ENCODE results near the gene CCL13. TPM values are rescaled to one million over a fixed set of nuclear protein-coding genes. Genes with fewer than 3 reads are reported as not detected.

CCL13 gene
- polyA plus RNA-seq, 2 of the 4 experiments (the other 2 are of a cell fraction), result not detected

- TF ChIP-seq ATOH8 (CRISPR knock-in tag; IDR thresholded peaks at IDR 0.05; ENCODE audit: low read depth), result no peak
- no peak for TF ChIP-seq KDM5A (IDR thresholded peaks at IDR 0.05)
Observed at GRCh38 chr17:34307110-34307509, 49.2 kb upstream of the CCL13 start (continued).

DNA sequence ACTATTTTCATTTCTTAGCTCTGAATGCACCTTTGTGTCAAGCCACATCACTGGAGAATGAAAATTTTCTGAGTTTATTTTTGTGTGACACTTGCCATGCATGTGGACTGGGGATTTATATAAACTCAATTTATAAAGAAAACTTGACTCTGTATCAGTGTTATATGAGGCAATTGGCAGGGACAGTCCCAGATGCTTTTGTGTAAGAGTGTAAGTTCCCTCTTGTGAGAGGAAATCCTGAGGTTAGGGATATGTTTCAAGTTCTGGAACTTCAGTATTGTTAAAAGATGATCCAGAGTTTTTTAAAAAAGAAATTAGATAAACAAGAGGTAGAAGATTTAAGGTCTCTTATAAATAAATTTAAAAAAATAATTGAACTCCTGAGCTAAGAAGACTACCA lies 47.9 kb upstream of the CCL13 start:
- Histone ChIP-seq H3K4me3 (no peak overlapping the region), H3K27ac (no peak overlapping the region), H3K4me1 (peaks cover 4% of the 10 kb centered on the region; the same call in 1 of the 3 replicates), H3K9me3 (no peaks in the 10 kb centered on the region), H3K4me2 (no peak overlapping the region)
- FAIRE-seq, result no peak
- TF ChIP-seq ZC3H11A (IDR thresholded peaks at IDR 0.05) (no peak), RAD21 (conservative IDR thresholded peaks at IDR 0.05 in 1 of 2, IDR thresholded peaks at IDR 0.05 in 1 of 2) (no peak), SMC3 (IDR thresholded peaks at IDR 0.05) (no peak), PHF8 (IDR thresholded peaks at IDR 0.05; ENCODE audit: borderline replicate concordance, low read depth) (no peak), POLR2A (IDR thresholded peaks at IDR 0.05; ENCODE audit: low read length) (no peak), JUN (IDR thresholded peaks at IDR 0.05) (no peak)
- TF ChIP-seq, protein P1, sequence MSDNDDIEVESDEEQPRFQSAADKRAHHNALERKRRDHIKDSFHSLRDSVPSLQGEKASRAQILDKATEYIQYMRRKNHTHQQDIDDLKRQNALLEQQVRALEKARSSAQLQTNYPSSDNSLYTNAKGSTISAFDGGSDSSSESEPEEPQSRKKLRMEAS (IDR thresholded peaks at IDR 0.05), result no peak
- TF ChIP-seq, protein P2, sequence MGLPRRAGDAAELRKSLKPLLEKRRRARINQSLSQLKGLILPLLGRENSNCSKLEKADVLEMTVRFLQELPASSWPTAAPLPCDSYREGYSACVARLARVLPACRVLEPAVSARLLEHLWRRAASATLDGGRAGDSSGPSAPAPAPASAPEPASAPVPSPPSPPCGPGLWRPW (IDR thresholded peaks at IDR 0.05), result no peak
- no peak for ATAC-seq
- POLR2A ChIA-PET, result no interaction called here
- CTCF ChIA-PET, result interaction anchor here (1.4 to 4.0 kb wide), 5 partner anchors 46 to 234 kb away, joined by 3 to 47 read pairs (median 5); no protein-coding TSS in a partner anchor
- no peak for DNase-seq (ENCODE audit: low read depth in 1 of 2, low spot score in 1 of 2)

- peaks cover under 1% of the 10 kb centered on the region; the same call in 1 of the 3 replicates for H3K4me1 ChIP-seq
- ChIA-PET CTCF (interaction anchor here (1.8 to 2.0 kb wide), 2 partner anchors 50 to 111 kb away, joined by 4 to 10 read pairs; no protein-coding TSS in a partner anchor), POLR2A (no interaction called here)
- WGBS (ENCODE audit: missing lambda C conversion rate), result 64% methylated on average over 7 of the region's 7 CpGs
- no peak for ATAC-seq
- H3K4me2 ChIP-seq, result no peak overlapping the region
- no peak overlapping the region for H3K4me3 ChIP-seq
- no peak for DNase-seq (ENCODE audit: low read depth in 1 of 2, low spot score in 1 of 2)
- no peak for FAIRE-seq
- H3K27ac ChIP-seq, result no peak overlapping the region
- H3K9me3 ChIP-seq, result no peaks in the 10 kb centered on the region
- TF ChIP-seq SMC3 (IDR thresholded peaks at IDR 0.05), result no peak
- TF ChIP-seq, protein P1 (IDR thresholded peaks at IDR 0.05), result no peak
- TF ChIP-seq JUN (IDR thresholded peaks at IDR 0.05), result no peak
- no peak for TF ChIP-seq HOXB13 (CRISPR knock-in tag; IDR thresholded peaks at IDR 0.05; ENCODE audit: low read depth)
- TF ChIP-seq CBX2 (IDR thresholded peaks at IDR 0.05; ENCODE audit: borderline replicate concordance, low read depth), result no peak
- TF ChIP-seq ESRRA (IDR thresholded peaks at IDR 0.05; ENCODE audit: borderline replicate concordance, low read length), result no peak
- TF ChIP-seq HDAC2 (IDR thresholded peaks at IDR 0.05), result no peak
- TF ChIP-seq FOSL2 (IDR thresholded peaks at IDR 0.05), result no peak
- TF ChIP-seq FOSL2 (CRISPR knock-in tag; IDR thresholded peaks at IDR 0.05), result no peak
- TF ChIP-seq ZFP36 (IDR thresholded peaks at IDR 0.05; ENCODE audit: borderline replicate concordance, partially characterized antibody), result no peak
- TF ChIP-seq FOSB (CRISPR knock-in tag; IDR thresholded peaks at IDR 0.05), result no peak
- TF ChIP-seq CHD4 (IDR thresholded peaks at IDR 0.05; ENCODE audit: borderline replicate concordance), result no peak
- no peak for TF ChIP-seq PHF8 (IDR thresholded peaks at IDR 0.05; ENCODE audit: borderline replicate concordance, low read depth)
- TF ChIP-seq GATA3 (IDR thresholded peaks at IDR 0.05; ENCODE audit: borderline replicate concordance), result no peak
- no peak for TF ChIP-seq KDM5A (IDR thresholded peaks at IDR 0.05)
- TF ChIP-seq MAZ (IDR thresholded peaks at IDR 0.05; ENCODE audit: borderline replicate concordance, low read depth, low read length), result no peak
- no peak for TF ChIP-seq HOXA7 (CRISPR knock-in tag; IDR thresholded peaks at IDR 0.05)
- TF ChIP-seq NFE2L2 (conservative IDR thresholded peaks at IDR 0.05; ENCODE audit: low read length), result no peak
- no peak for TF ChIP-seq BCL3 (IDR thresholded peaks at IDR 0.05)
- TF ChIP-seq RARB (CRISPR knock-in tag; IDR thresholded peaks at IDR 0.05), result no peak
Observed at GRCh38 chr17:34311291-34311690, 45.0 kb upstream of the CCL13 start.
